Stimulated activated CD4-positive, alpha-beta T cell treated with anti-CD3 and anti-CD28 coated beads, TNF-alpha, amount 100 ng/mL, for 24 hours (primary cell): ENCODE results near the gene PTGFRN.
"Not testable (repeated sequence)": the region's sequence is repeated elsewhere in the genome, so short reads cannot be mapped to it uniquely, and the experiment has no call there.

Experiments
- DNase-seq, 3 experiments: peaks; one replicate each; pipeline ENCODE4 v3.0.0-alpha.2; 2020; ENCODE audit warnings: low read depth in 3 of 3

Gene PTGFRN

DNA sequence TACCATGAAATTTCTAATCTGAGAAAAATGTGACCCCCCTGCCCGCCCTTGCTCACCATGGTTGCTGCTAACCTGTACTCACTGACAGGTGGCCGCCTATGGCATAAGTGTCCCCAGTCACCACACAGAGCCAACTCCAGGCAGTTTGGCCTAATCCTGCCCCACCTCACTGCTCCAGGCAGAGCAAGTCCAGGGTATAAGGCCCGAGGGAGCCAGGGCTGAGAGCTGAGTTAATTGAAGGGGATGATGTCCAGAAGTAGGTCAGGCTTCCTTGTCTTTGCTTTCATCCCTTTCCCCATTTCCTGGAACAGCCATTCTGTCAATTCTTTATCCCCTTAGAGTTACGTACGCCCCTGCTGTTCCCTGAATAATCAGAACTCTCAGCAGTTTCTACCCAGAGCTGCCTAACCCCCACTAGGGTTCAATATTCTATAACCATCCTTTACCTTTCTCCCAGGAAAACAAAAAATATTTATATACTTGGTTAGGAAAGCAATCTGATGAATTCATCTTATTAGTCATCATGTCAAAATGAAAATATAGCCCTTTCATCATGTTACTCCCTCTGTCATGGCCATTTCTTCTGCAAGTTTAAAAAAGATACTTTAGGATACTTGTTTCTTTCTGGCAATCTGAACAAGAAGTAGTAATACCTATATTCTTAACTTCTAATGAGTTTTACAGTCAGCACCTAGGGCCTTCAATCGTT lies 62.4 kb downstream of the PTGFRN start:
- DNase-seq: no peak

DNA sequence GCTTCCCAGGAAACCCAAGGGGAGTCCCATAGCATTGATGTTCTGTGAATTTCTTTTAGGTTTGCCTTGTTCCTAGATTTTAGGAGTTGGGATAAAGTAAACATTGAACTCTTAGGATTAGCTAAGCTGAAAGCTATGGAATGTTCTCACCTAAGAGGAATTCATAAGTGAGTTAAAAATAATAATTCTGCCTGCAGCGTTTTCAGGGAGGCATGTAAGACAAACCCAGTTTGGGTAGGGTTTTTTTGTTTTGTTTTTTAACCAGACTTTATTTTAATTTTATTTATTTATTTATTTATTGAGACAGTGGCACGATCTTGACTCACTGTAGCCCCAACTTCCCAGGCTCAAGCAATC lies 62.9 kb downstream of the PTGFRN start:
- DNase-seq: no peak

DNA sequence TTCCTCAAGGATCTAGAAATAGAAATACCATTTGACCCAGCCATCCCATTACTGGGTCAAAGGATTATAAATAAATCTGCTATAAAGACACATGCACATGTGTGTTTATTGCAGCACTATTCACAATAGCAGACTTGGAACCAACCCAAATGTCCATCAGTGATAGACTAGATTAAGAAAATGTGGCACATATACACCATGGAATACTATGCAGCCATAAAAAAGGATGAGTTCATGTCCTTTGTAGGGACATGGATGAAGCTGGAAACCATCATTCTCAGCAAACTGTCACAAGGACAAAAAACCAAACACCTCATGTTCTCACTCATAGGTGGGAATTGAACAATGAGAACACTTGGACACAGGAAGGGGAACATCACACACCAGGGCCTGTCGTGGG lies 70.6 kb downstream of the PTGFRN start:
- DNase-seq: not testable (repeated sequence)

DNA sequence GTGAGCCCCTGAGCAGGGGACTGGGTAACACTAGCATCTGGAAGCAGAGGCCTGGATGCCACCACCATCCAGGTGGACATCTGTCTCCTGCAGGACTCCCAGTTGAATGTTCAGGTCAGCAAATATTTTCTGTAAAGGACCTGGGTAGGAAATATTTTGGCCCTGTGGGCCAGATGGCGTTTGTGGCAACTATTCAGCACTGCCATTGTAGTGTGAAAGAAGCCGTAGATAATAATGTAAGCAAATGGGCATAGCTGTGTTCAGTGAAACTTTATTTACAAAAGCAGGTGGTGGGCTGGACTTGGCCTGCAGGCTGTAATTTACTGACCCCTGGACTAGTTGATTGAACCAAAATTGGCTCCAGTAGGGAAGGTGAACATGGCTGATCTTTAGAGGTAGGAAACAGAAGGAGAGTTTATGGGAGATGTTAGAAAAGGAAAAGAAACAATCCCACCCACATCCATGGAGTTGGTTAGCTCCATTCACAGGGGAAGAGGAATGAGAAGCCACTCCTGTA lies 71.9 kb downstream of the PTGFRN start:
- DNase-seq: no peak

DNA sequence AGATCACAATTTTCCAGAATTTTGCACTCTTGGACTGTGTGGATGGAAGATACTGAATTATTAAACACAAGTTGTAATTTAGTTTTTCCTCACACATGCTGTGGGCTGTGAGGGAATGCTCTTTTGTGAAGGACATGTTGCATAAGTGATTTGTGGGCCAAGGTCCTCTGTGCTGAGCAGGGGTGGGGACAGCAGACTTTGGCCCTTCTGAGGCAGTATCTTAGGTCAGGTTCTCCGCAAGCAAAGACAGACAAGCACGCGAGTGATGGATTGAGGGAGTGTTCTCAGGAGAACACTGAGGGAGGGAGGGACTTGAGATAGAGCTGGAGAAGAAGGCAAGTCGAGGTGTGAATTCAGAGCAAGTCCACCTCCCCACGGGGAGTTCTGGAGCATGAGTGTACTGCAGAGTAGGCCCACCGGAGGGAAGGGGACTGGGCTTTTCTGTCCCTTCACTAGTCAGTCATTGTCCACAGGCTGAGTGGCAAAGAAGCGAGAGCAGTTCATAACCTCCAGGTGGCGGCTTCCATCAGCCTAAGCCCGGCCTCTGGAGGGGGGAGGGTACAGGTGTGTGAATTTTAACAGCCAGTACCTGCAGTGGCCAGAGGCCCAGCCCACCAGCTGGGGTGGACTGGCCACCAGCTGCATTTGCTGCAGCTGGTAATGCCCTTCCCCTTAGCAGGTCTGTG lies 72.7 kb downstream of the PTGFRN start:
- no peak for DNase-seq

DNA sequence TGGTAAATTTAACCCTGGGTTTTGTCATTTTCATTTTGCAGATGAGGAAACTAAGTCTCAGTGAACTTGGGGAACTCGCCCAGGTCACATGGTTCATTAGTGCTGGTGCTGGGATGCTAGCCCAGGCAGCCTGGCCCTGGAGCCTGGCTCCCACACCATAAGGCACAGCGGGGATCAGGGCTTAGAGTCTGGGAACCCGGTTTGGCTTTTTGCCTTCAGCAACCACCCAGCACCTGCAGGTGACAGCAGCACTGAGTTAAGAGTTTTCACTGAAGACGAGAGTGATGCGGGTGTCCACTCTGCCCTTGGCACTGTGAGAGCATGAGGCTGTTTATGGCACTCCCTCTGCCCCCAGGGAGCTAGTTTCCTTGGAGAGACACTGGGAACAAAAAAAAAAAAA lies 73.4 kb downstream of the PTGFRN start:
- DNase-seq: no peak

DNA sequence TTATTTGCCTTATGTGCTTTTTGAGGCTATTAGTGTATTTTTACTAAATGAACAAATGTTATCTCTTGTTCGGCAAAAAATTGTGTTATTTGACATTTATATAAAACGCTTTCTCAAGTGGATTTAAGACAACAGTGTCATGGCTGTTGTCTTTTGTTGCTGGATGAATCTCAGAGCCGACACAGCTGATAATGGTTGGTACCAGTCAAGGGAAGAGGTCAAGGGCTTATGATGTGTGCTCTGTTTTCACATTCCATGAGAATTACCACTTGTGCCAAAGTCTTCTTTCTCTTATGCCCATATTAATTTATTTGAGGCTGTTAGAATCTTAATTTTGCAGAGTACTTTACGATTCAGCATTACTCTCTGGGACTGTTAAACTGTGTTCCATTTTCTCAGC lies 74.0 kb downstream of the PTGFRN start:
- no peak for DNase-seq

DNA sequence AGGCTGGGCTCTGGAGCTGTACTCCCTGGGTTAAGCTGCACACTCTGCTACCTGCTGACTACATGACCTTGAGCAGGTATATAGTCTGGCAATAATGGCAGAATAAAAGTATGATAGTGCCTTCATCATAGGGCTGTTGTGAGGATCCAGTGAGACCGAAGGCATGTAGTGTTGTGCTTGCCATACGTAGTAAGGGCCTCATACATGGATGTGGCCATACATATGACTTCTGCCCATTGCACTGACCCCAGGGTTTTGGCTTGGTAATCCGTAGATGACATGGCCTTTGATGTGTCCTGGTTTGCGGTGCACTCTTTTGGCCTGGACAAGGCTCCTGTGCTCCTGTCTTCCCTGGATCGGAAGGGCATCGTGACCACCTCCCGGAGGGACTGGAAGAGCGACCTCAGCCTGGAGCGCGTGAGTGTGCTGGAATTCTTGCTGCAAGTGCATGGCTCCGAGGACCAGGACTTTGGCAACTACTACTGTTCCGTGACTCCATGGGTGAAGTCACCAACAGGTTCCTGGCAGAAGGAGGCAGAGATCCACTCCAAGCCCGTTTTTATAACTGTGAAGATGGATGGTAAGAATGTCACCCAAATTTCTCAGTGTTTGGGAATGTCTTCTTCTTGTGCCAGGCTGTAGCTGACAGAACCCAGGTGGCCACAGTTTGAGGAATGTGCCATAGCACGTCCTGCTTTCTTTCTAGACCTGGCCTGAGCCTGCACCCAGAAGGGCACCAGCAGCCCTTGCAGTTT lies 74.9 kb downstream of the PTGFRN start:
- no peak for DNase-seq

DNA sequence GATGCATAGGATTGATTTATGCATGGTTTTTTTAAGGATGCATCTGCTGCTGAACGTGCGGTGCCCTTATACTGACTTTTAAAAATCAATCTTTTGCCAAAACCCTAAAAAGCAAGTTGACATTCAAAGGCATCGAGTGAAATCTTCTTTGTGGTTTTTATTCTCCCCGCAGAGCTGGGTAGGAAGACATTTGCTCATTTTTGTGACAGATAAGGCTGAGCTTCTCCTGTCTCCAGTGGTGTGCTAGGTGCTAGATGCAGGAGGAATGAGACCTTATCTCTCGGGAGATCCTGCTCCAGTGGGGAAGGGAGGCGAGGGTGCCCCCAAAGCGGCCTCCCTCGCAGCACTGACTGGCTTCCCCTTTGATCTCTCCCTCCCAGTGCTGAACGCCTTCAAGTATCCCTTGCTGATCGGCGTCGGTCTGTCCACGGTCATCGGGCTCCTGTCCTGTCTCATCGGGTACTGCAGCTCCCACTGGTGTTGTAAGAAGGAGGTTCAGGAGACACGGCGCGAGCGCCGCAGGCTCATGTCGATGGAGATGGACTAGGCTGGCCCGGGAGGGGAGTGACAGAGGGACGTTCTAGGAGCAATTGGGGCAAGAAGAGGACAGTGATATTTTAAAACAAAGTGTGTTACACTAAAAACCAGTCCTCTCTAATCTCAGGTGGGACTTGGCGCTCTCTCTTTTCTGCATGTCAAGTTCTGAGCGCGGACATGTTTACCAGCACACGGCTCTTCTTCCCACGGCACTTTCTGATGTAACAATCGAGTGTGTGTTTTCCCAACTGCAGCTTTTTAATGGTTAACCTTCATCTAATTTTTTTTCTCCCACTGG lies 76.9 kb downstream of the PTGFRN start:
- DNase-seq: peak in 1 of 3 experiments; percentile 20

DNA sequence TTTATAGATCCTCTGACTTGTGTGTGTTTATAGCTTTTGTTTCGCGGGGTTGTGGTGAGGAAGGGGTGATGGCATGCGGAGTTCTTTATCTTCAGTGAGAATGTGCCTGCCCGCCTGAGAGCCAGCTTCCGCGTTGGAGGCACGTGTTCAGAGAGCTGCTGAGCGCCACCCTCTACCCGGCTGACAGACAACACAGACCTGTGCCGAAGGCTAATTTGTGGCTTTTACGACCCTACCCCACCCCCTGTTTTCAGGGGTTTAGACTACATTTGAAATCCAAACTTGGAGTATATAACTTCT lies 77.5 kb downstream of the PTGFRN start:
- peak; percentile 40 to 61 (median 54) for DNase-seq

DNA sequence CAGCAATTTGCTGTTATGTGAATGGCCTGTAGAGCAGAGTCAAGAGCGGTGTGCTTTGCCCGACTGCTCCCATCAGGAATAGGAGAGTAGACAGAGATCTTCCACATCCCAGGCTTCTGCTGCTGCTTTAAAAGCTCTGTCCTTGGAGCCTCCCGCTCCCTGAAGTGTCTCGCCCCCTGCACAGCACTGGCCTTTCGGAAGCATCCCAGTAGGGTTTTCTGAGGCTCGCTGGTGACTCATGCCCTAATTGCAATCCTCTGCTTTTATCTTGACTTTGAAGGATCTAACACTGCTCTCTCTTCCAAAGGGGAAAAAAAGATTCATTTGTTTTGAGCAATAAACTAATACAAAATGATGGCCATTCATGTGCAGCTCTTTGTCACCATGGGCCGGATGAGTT lies 78.5 kb downstream of the PTGFRN start:
- no peak for DNase-seq

DNA sequence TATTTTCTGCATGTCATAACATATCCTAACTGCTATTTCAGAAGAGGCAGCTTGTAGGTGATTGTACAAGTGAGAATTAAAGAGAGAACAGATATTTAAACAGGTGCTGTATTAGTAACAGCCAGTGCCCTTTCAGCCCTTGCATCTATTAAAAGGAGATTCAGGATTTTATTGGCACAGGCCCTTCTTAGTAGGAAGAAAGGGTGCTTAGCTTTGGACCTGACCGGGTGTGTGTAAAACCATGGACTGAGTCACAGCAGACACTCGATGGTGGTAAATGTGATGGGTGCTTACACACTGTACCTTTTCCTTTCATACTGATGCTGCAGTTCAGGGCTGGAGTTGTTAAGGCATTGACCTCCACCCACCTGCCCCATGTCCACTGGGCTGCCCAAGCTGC lies 79.2 kb downstream of the PTGFRN start:
- no peak for DNase-seq

DNA sequence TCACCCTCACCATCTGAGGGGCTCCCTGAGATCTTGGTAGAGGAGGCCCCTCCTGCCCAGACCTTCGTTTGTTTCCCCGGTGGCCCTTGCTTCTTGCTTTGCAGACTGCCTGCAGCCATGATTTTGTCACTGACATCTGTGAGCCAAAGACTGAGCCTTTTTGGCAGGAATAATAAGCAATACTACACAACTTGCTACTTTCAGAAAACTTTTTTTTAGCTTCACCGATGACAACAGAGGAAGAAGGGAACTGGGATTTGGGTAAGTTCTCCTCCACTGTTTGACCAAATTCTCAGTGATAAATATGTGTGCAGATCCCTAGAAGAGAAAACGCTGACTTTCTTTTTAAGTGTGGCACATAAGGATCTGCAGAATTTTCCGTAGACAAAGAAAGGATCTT lies 80.1 kb downstream of the PTGFRN start:
- DNase-seq: no peak

DNA sequence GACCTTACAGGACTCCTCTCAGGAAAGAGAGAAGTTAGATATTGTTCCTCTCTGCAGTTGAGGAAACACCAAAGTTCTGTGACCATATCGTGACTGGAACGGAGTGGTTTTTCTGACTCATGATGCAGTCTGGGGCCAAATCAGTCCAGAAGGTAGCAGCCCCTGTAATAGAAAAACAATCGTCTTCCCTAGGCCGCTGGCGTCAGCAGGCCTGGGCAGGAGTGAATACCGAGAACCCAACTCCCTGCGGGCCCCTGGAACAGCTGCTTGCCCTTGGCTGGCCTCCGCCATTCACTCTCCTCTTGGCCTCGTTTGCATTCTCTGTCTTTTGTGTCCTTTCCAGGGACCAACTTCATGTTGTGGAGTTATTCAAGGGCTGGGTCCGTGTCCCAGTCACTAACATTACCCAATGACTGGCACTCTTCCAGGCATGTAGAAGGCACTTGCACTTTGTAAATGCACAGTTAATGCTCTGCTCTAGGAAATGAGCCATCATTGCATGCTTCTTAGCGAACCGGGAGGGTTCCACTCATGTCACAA lies 81.0 kb downstream of the PTGFRN start:
- DNase-seq: no peak

DNA sequence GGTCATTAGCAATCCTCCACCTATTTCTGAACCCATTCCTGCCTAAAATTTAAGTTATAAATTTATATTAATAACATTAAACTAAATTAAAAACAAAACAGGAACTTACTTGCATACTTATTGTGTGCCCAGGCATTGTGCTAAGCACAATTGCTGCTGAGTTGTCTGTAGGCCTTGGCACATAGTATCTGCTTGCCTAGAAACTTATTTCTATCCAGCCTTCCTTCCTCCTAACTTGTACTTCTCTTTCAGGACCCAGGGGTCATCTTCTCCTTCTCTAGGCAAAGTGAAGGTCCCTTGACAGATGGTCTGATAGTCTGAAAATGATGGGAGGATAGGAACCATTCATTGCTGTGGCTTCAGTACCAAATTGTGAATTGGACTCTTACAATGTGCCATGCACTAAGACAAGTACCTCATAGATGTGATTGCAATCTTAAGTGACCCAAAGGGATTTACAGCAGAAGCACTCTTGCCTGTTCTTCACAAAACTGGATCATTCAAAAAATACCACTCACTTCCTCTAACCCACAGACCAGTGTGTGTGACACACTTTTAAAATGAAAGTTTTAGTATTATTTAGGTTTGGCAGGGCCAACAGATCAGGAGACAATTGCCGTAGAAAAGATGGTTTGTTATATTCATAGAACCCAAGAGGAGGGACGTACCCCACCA lies 81.6 kb downstream of the PTGFRN start:
- no peak for DNase-seq

DNA sequence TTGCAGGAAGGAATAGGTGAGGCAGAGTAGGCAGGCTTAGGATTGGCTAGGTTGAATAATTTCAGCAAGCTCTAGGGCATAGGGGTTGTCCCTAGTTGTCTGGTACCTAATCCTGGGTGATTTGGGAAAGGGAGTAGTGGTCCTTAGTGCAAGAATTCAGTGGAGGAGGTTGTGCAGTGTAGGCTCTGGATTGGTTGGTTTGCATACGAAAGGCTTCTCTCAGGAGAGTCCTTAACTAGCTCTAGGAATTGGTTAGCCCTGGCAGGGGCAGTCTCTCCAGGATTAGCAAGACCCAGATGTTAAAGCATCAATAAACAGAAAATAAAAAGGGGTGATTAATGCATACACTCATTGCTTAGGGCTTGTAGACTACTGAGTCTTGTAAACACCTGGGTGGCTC lies 82.2 kb downstream of the PTGFRN start:
- no peak for DNase-seq

DNA sequence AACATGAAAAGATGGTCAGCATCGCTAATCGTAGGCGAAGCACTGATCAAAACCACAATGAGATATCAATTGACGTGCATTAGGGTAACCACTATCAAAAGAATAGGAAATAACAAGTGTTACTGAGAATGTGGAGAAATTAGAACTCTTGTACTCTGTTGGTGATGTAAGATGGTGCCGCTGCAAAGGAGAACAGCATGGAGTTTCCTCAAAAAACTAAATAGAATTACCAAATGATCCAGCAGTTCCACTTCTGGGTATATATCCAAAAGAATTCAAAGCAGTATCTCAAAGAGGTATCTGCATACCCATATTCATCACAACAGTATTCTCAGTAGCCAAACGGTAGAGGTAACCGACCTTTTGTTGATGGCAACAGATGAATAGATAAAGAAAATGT lies 83.6 kb downstream of the PTGFRN start:
- no peak for DNase-seq

DNA sequence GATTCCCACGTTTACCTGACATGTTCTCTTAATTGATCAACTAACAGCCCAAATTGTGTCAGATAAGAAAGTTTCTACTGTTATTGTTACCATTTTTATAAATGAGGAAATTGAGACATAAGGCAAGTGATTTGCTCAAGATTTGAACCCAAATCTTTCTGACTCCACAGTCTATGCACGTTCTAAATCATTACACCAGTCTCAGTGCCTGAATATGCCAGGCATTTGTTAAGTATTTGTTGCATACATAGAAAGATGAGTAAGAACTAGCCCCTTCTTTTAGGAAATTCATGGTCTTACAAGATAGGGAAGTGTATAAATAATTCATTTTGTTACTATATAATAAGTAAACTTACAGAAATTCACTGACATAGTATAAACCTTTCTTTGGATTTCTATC lies 84.7 kb downstream of the PTGFRN start:
- no peak for DNase-seq

DNA sequence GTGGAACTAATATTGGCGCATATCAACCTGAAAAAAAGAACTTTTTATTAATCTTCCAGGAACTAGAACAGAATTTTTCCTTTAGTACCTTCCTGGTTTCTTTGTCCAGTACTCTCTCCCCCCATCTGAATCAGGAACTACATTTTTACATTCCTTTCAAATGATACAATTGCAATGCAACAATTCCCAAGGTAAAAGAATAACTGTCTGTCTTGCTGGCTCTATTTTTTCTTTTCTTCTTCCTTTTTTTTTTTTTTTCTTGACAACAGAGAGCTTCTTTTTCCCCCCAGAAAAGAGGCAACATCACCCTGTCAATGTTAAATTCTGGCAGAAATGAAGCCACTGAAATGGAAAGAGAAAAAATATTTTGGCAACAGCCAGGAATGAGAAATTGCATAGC lies 87.3 kb downstream of the PTGFRN start:
- DNase-seq: no peak

DNA sequence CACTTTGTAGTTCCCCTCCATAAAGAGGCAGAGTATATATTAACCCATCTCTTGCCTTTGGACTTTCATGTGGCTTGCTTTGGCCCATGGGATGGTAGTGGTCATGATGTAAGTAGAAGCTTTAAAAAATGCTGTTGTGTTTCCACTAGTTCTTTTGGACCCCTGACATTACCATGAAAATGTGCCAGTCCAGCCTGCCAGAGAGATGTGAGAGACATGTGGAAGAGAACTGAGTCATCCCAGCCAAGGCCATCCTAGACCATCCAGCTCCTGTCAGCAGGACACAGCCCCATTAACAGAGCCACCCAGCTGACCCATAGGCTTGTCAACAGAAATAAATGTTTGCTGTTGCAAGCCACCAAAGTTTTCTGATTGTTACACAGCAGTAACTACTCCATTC lies 87.9 kb downstream of the PTGFRN start:
- no peak for DNase-seq

DNA sequence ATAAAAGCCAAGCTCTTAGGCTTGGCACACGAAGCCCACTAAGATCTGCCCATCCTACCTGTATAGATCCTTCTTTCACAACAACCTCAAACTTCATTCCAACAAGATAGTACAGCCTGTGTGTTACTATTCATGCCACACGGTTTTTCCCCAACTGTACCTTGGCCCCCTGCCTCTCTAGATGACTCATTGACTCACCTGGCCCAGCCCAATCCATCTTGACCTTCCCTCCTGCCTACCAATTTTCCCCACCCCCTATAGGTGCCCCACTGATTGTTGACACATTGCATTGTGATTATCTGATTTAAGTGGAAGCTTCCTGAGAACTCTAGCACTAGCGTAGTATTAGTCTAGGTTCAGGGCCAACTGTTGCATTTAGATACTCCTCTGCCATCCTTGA lies 89.9 kb downstream of the PTGFRN start:
- DNase-seq: no peak
